Measurements from ENCODE around the gene KCTD8. TPM values are rescaled to one million over a fixed set of nuclear protein-coding genes. Genes with fewer than 3 reads are reported as not detected.

KCTD8 gene
- total RNA-seq (2014; rRNA removed; shearing (Covaris generic); ENCODE audit: low replicate concordance) = not detected in 2 replicates

DNA sequence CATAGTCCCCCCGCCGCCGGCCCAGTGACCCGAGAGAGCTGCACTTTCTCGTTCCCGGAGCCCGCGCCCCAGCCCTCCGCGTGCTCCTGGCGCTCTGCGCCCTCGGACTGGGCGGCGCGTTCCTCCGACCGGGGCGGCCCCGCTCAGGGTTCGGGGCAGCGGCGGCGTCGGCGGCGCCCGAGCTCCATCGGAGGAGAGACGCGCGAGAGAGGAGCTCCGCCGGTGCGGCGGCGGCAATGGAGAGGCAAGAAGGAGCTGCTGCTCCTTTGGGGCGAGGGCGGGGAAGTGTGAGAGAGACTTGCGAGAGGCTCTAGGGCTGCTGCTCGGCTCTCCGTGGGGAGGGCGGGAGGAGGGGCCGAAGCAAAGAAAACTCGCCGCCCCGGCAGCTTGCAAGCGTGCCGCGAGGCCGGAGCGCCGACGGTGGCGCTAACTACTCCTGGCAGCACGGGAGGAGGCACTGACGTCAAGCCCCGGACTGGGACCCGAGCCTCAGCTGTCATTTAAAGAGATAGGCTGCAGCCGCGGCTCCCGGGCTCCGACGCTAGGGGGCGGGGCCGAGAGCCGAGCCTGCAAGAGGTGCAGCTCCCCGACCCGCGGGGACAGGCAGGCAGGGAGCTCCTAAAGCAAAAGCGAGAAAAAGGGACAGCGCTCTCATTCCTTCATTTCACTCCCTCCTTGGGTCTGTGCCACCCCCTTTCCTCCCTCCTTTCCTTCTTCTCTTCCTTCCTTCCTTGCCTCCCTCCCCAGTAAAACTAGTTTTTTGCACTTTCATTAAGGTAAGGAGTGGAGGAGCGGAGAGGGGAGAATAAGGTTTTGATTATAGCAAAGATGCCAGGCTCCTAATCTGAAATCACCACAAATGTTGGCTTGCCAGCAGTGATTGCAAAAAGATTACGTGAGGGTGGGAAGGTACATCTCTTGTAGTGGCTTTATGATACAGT lies at the start of gene KCTD8:
Gene KCTD8 (minus strand): TSS at position 289 of the 941 bp plus-strand sequence.
- Histone ChIP-seq H3K4me3 (ENCODE audit: low read length) (no peak within 1 kb of the TSS), H3K4me1 (ENCODE audit: low read length) (no peaks in the 10 kb centered on the region), H3K79me2 (ENCODE audit: low read length) (no peaks in the 10 kb centered on the region), H3K9ac (ENCODE audit: low read length) (no peak within 1 kb of the TSS), H3K27me3 (ENCODE audit: low read length) (no peaks in the 10 kb centered on the region), H3K27ac (ENCODE audit: low read length) (no peak within 1 kb of the TSS), H4K20me1 (ENCODE audit: insufficient read depth, low read depth, low read length) (no peaks in the 10 kb centered on the region), H3K4me2 (ENCODE audit: low read depth, low read length, poor library complexity, severe bottlenecking) (no peak within 1 kb of the TSS), H3K9me2 (replicated peaks; ENCODE audit: insufficient read depth, low read length) (no peaks in the 10 kb centered on the region; the same call in 1 of the 2 replicates), H2AFZ (ENCODE audit: low read length) (no peak within 1 kb of the TSS), H3K36me3 (ENCODE audit: insufficient read depth, low read length) (no peaks in the 10 kb centered on the region), H3K9me3 (ENCODE audit: low read length) (no peaks in the 10 kb centered on the region)
- peak; percentile 42 for DNase-seq

GRCh38 chr4:44494810-44495701 lies 46.4 kb upstream of the KCTD8 start:
- H3K9ac ChIP-seq (ENCODE audit: low read length) = no peak overlapping the region
- no peaks in the 10 kb centered on the region for H3K4me1 ChIP-seq (ENCODE audit: low read length)
- H4K20me1 ChIP-seq (ENCODE audit: insufficient read depth, low read depth, low read length) = no peaks in the 10 kb centered on the region
- no peaks in the 10 kb centered on the region for H3K27me3 ChIP-seq (ENCODE audit: low read length)
- H3K9me2 ChIP-seq (replicated peaks; ENCODE audit: insufficient read depth, low read length) = no peaks in the 10 kb centered on the region
- no peak overlapping the region for H2AFZ ChIP-seq (ENCODE audit: low read length)
- H3K79me2 ChIP-seq (ENCODE audit: low read length) = no peaks in the 10 kb centered on the region
- H3K36me3 ChIP-seq (ENCODE audit: insufficient read depth, low read length) = no peaks in the 10 kb centered on the region
- no peak overlapping the region for H3K4me2 ChIP-seq (ENCODE audit: low read depth, low read length, poor library complexity, severe bottlenecking)
- no peak for DNase-seq
- H3K4me3 ChIP-seq (ENCODE audit: low read length) = no peak overlapping the region
- no peak overlapping the region for H3K27ac ChIP-seq (ENCODE audit: low read length)
- H3K9me3 ChIP-seq (ENCODE audit: low read length) = no peaks in the 10 kb centered on the region

DNA sequence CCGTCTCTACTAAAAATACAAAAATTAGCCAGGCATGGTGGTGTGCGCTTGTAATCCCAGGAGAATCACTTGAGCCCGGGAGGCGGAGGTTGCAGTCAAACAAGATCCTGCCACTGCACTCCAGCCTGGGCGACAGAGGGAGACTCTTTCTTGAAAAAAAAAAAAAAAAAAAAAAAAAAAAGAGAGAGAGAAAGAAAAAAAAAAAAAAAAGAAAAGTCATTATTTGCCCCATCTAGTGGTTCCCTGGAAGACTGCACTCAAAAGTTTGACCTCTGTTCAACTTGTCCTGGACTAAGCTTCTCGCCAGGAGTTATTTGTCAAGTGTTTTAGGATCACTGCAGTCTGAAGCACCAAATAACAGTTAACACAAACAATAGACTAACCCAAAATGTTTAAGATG lies 45.3 kb upstream of the KCTD8 start:
- Histone ChIP-seq H4K20me1 (ENCODE audit: insufficient read depth, low read depth, low read length) (no peaks in the 10 kb centered on the region), H3K27ac (ENCODE audit: low read length) (no peak overlapping the region), H3K79me2 (ENCODE audit: low read length) (no peaks in the 10 kb centered on the region), H3K4me2 (ENCODE audit: low read depth, low read length, poor library complexity, severe bottlenecking) (no peak overlapping the region), H3K9me2 (replicated peaks; ENCODE audit: insufficient read depth, low read length) (no peaks in the 10 kb centered on the region), H3K36me3 (ENCODE audit: insufficient read depth, low read length) (no peaks in the 10 kb centered on the region), H3K9ac (ENCODE audit: low read length) (no peak overlapping the region), H3K4me3 (ENCODE audit: low read length) (no peak overlapping the region), H3K4me1 (ENCODE audit: low read length) (no peaks in the 10 kb centered on the region), H2AFZ (ENCODE audit: low read length) (no peak overlapping the region), H3K27me3 (ENCODE audit: low read length) (no peaks in the 10 kb centered on the region), H3K9me3 (ENCODE audit: low read length) (no peaks in the 10 kb centered on the region)
- DNase-seq = peak; percentile 63

GRCh38 chr4:44487341-44487740 lies 38.7 kb upstream of the KCTD8 start:
- no peak overlapping the region for H3K27ac ChIP-seq (ENCODE audit: low read length)
- H2AFZ ChIP-seq (ENCODE audit: low read length) = no peak overlapping the region
- H3K4me3 ChIP-seq (ENCODE audit: low read length) = no peak overlapping the region
- no peak overlapping the region for H3K9ac ChIP-seq (ENCODE audit: low read length)
- H3K9me3 ChIP-seq (ENCODE audit: low read length) = peaks cover 15% of the 10 kb centered on the region; the same call in 1 of the 2 replicates
- no peak overlapping the region for H3K4me2 ChIP-seq (ENCODE audit: low read depth, low read length, poor library complexity, severe bottlenecking)
- H3K79me2 ChIP-seq (ENCODE audit: low read length) = no peaks in the 10 kb centered on the region
- no peaks in the 10 kb centered on the region for H3K9me2 ChIP-seq (replicated peaks; ENCODE audit: insufficient read depth, low read length)
- H3K27me3 ChIP-seq (ENCODE audit: low read length) = no peaks in the 10 kb centered on the region
- no peaks in the 10 kb centered on the region for H3K36me3 ChIP-seq (ENCODE audit: insufficient read depth, low read length)
- H4K20me1 ChIP-seq (ENCODE audit: insufficient read depth, low read depth, low read length) = no peaks in the 10 kb centered on the region
- H3K4me1 ChIP-seq (ENCODE audit: low read length) = no peaks in the 10 kb centered on the region
- DNase-seq = no peak

DNA sequence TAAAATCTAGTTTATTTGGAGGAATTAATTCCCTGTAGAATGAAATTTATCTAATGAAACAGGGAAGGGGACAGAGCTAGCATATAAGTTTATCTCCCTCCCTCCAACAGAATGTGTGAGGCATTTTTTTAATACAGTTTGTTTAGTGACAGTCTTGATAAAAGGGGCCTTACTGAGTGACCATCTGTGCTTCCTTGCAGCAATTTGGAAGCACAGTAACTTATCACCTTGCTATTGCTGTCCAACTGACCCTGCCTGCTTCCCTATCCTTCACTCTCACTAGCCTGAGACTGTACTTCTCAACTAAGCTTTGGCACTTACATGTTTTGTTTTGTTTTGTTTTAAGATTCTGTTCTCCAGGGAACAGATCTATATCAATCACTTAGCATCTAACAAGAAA lies 31.1 kb upstream of the KCTD8 start:
- H2AFZ ChIP-seq (ENCODE audit: low read length) = no peak overlapping the region
- DNase-seq = no peak
- no peaks in the 10 kb centered on the region for H3K9me2 ChIP-seq (replicated peaks; ENCODE audit: insufficient read depth, low read length)
- no peak overlapping the region for H3K9ac ChIP-seq (ENCODE audit: low read length)
- no peaks in the 10 kb centered on the region for H3K36me3 ChIP-seq (ENCODE audit: insufficient read depth, low read length)
- H3K4me3 ChIP-seq (ENCODE audit: low read length) = no peak overlapping the region
- no peak overlapping the region for H3K27ac ChIP-seq (ENCODE audit: low read length)
- no peaks in the 10 kb centered on the region for H3K4me1 ChIP-seq (ENCODE audit: low read length)
- peaks cover 12% of the 10 kb centered on the region for H3K9me3 ChIP-seq (ENCODE audit: low read length)
- no peaks in the 10 kb centered on the region for H3K27me3 ChIP-seq (ENCODE audit: low read length)
- H3K79me2 ChIP-seq (ENCODE audit: low read length) = no peaks in the 10 kb centered on the region
- no peaks in the 10 kb centered on the region for H4K20me1 ChIP-seq (ENCODE audit: insufficient read depth, low read depth, low read length)
- no peak overlapping the region for H3K4me2 ChIP-seq (ENCODE audit: low read depth, low read length, poor library complexity, severe bottlenecking)

DNA sequence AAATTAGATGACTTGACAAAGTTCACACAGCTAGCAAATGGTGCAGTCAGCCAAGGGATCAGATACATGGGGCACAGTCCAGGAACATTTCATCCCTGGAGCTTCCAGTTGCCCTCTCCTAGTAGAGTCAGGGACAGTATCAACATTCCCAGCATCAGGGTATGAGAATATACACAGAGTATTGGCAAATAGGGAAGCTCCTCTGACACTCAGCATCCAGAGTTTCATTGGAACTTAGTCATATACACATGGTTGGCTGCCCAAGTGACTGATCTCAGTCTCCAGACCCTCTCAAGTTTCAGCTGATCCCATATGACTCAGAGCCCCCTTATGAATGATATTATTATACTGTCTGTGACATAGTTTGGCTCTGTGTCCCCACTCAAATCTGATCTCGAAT lies 13.7 kb upstream of the KCTD8 start:
- no peak overlapping the region for H2AFZ ChIP-seq (ENCODE audit: low read length)
- H3K4me2 ChIP-seq (ENCODE audit: low read depth, low read length, poor library complexity, severe bottlenecking) = no peak overlapping the region
- peaks cover 16% of the 10 kb centered on the region; the same call in 1 of the 2 replicates for H3K9me3 ChIP-seq (ENCODE audit: low read length)
- no peak overlapping the region for H3K9ac ChIP-seq (ENCODE audit: low read length)
- no peak overlapping the region for H3K4me3 ChIP-seq (ENCODE audit: low read length)
- no peaks in the 10 kb centered on the region for H3K9me2 ChIP-seq (replicated peaks; ENCODE audit: insufficient read depth, low read length)
- no peaks in the 10 kb centered on the region for H3K36me3 ChIP-seq (ENCODE audit: insufficient read depth, low read length)
- H4K20me1 ChIP-seq (ENCODE audit: insufficient read depth, low read depth, low read length) = no peaks in the 10 kb centered on the region
- no peak for DNase-seq
- no peak overlapping the region for H3K27ac ChIP-seq (ENCODE audit: low read length)
- no peaks in the 10 kb centered on the region for H3K27me3 ChIP-seq (ENCODE audit: low read length)
- no peaks in the 10 kb centered on the region for H3K4me1 ChIP-seq (ENCODE audit: low read length)
- no peaks in the 10 kb centered on the region for H3K79me2 ChIP-seq (ENCODE audit: low read length)

GRCh38 chr4:44447563-44448504 lies 775 bp downstream of the KCTD8 start:
- Histone ChIP-seq H3K79me2 (ENCODE audit: low read length) (no peaks in the 10 kb centered on the region), H3K27ac (ENCODE audit: low read length) (no peak overlapping the region), H2AFZ (ENCODE audit: low read length) (no peak overlapping the region), H3K9me3 (ENCODE audit: low read length) (no peaks in the 10 kb centered on the region; the same call in 1 of the 2 replicates), H3K9me2 (replicated peaks; ENCODE audit: insufficient read depth, low read length) (no peaks in the 10 kb centered on the region; the same call in 1 of the 2 replicates), H3K4me3 (ENCODE audit: low read length) (no peak overlapping the region), H3K9ac (ENCODE audit: low read length) (no peak overlapping the region), H3K36me3 (ENCODE audit: insufficient read depth, low read length) (no peaks in the 10 kb centered on the region), H3K4me1 (ENCODE audit: low read length) (no peaks in the 10 kb centered on the region), H3K4me2 (ENCODE audit: low read depth, low read length, poor library complexity, severe bottlenecking) (no peak overlapping the region), H3K27me3 (ENCODE audit: low read length) (no peaks in the 10 kb centered on the region), H4K20me1 (ENCODE audit: insufficient read depth, low read depth, low read length) (no peaks in the 10 kb centered on the region)
- DNase-seq = no peak

Measured in Karpas-422 (cell line).